ENCODE results near the gene TMEFF2. TPM values are rescaled to one million over a fixed set of nuclear protein-coding genes. Genes with fewer than 3 reads are reported as not detected.
"Not testable (repeated sequence)": the region's sequence is repeated elsewhere in the genome, so short reads cannot be mapped to it uniquely, and the experiment has no call there.

Gene TMEFF2
- polyA plus RNA-seq, 1 donor = 18.6 TPM

DNA sequence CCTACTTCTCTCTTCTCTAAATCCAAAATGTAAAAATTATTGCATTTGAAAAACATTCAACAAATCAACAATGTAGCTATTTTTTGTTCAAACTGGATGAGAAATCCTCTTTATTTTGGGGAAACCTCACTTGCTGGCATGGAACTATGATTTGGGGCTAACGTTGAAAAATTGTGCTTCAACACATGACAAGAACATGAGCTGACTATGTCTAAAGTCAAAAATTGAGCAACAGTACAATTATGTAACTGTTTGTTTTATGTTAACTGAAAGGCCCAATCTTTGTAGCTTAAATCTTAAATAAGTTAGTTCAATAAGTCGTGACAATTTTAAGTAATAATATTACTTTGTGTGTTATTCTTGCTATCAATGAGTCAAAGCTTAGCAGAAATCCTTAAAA lies 67.3 kb downstream of the TMEFF2 start:
- no peak for DNase-seq

DNA sequence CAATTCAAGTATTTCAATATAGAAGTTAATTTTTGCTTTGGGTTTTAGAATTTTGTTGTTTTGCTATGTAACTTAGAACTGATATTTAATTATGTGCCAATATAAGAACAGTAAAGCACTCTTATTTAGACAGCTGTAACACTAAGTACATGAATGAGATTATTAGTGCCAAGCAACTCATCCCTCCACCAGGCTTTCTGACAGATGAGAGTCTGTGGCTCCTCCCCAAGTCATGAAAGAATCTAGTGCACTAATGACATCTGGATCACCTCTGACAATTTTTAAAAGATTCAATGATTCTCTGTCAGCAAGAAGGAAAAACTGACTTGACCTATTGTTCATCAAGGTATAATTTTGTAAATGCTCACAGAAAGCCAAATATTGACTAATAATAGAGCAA lies 67.8 kb downstream of the TMEFF2 start:
- no peak for DNase-seq

DNA sequence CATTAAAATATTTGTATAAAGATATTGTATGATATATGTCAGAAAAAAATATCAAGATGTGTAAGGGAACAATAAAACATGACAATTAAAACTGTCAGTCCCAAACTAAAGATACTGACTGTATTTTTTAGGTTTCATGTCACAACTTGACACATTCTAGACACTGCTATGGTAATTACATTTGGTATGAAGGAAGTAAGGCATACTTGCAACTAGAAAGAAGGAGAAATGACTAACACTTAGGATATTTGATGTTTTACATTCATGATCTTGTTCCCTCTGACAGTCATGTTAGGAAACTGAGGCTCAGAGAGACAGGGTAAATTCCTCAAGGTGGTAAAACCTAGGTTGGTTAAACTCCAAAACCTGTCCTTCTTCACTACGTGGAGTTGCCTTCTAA lies 68.3 kb downstream of the TMEFF2 start:
- no peak for DNase-seq

DNA sequence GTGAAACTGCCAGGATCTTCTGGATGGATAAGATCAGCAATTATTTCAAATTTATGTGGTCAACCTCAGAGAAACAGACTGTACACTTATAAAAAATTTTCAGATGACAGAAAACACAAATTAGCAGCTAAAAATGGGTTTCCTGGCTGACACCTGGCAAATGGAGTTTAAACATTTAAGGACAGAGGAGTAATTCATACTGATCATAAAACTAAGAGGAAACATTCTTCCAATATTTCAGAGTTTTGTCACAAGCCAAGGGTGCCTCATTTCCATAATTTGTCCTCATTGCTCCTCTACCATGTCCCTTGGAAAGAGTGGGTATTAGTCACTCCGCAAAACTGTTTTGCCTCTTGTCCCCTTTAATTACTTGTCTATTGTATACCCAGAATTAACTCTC lies 70.2 kb downstream of the TMEFF2 start:
- DNase-seq = no peak

DNA sequence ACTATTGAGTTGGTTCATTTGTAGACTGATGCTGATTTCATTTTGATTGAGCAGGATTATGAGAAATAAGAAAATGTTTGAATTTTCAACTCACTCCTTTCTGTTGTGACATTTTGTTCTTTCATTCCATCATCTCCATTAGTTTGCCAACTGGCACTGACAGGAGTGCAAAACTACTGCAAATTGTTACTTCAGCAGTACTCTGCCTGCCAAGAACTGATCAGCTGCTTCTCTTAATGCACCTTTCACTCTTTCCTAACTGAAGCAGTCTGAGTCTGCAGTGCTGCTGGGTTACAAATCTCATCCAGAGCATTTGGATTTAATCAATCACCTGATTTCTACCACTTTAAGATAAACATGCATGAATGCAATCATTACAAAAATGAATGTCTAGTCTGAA lies 70.9 kb downstream of the TMEFF2 start:
- peak; percentile 75 for DNase-seq

DNA sequence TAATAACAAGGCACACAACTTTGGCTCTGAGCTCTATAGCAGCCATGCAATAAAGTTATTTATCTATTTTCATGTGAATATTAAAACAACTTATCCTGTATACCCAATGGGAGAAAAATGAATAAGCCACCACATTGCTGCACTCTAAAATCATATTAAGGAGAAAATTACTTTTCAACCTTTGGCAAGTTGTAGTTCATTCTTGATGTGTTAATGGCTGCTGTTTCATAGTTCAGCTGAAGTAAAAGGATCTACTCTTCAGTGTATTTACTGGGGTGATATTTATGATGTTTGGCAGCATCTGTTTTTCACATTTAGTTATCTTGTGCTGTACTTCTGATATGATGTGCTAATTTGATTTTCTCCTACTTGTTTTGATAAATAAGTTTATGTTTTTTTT lies 71.8 kb downstream of the TMEFF2 start:
- no peak for DNase-seq

DNA sequence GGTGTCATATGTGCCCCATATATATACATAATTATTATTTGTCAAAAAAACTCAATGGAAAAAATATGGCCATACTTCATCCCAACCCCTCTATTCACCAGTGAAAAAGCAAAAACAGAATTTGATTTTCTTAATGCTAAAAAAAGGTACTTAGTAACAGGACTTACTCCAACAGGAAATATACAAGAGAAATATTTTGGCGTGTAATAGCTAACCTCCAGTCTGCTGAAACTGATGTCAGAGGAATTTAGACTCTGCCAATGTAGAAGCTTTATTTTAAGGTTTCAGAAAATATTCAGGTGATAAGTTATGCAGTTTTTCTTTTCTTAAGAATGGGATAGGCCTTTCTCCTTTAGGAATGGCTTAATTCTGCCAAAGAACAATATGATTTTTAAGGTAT lies 72.6 kb downstream of the TMEFF2 start:
- DNase-seq = no peak

DNA sequence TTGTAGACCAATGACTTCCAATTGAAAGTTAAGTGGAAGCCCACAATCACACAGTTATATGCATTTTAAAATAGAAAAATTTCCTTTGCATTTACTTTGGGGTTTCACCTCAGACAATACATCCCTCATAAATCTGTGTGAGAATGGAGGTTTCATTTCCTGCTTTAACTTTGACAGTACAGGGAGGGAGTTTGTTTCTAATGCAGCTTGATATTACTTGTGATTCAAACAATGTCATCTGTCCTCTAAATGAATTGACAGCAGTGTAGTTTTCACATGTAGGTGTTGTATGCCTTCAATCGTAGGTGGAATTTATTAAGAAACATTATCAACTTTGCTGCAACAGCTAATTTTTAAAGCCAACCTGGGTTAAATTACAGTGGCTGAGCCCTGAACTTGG lies 75.2 kb downstream of the TMEFF2 start:
- DNase-seq = no peak

DNA sequence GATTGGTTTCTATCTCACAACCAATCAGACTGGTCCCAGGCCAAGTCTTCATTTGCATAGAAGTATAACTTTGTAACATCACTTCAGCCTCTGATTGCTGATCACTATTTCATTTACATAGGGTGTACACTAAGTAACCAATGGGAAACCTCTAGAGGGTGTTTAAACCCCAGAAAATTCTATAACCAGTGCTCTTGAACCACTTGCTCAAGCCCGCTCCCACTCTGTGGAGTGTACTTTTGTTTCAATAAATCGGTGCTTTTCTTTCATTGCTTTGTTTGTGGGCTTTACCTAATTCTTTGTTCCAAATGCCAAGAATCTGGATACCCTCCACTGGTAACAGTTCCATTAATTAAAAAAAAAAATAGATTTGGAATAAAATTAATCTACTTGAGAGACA lies 77.0 kb downstream of the TMEFF2 start:
- DNase-seq = no peak

DNA sequence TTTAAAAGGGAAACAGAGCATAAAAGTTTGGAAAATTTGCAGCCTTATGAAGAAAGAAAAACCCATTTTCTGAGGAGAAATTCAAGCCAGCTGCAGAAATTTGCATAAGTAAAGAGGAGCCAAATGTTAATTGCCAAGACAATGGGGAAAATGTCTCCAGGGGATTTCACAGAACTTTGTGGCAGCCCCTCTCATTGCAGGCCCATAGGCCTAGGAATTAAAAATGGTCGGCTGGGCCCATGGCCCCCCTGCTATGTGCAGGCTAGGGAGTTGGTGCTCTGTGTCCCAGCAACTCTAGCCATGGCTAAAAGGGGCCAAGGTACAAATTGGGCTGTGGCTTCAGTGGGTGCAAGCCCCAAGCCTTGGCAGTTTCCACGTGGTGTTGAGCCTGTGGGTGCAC lies 83.2 kb downstream of the TMEFF2 start:
- not testable (repeated sequence) for DNase-seq

DNA sequence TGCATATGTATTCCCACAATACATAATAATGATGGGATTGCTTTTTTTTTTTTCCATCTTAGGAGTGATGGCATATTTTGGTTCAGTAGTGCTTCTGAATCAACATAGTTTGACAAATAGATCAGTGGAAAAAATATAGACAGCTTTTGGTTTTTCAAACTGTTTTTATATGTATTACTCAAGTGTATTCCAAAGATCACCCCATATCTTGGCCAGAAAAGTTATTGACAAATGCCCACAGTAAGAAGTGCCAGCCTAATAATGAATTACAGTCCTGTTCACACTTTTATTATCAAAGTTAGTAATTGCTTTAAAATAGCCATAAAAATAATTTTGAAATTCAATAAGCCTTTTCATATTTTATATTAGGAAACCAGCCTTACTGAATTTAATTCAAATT lies 95.0 kb downstream of the TMEFF2 start:
- DNase-seq = no peak

DNA sequence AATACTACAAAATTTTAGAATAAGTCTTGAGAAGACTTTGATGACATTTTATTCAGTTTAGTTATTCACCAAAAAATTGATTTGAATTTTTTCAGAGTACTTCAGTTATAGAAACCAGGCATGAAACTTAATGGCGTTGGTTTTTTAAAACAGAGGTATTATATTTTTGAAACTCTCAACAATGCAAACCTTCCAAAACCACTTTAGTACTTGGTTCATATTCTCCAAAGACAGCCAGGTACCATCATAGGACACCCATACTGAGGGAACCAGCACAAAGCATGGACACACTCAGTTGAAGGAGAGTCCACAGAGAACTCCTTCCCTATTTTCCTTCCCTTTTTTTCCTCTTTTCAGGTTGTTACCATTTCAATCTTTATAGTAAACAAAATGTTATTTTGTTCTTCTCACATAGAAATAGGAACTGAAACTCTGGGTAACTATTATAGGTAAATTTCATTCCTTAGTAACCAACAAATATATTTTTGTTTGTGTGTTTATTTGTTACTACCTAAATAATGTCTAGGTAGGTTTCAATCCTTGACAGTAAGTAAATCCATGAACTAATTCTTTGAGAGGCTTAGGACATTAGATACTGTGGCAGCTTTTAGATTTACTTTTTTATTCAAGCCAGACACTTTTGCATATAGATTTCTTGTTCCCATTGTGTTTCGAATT lies 95.8 kb downstream of the TMEFF2 start:
- DNase-seq = no peak

DNA sequence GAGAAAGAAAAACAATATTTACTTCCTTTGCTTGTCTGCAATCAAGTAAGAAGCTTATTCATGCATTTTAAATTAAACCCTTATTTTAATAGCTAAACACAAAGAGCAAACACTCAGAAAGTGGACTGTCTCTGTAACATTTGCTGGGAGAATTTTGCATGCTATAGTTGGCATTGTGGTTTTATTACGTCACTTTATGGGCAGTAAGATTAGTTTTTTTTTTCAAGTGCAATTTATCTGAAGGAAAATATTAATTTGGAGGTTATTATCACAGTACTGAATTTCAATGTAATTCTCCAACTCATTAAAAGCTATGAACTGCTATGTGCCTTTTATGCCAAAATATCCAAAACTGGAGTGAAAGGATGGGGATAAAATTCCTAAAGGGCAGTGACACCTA lies 103.3 kb downstream of the TMEFF2 start:
- DNase-seq = no peak

DNA sequence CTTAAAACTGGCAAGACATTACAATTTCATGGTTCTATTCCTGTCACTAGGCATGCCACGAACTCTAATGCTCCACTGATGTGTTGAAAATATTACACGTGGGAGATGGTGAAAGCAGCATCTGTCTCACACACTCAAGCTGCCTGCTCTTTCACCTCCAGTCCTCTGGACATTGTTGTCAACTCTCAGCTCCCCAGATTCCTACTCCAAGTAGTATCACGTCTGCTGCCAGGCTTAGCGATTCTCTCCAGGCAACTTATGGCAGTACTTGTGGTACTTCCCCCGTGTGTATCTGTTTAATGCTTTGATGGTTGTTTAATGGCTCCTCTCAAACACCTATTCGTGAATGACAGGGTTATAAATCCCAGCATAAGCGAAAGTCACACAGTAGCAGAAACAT lies 103.8 kb downstream of the TMEFF2 start:
- no peak for DNase-seq

DNA sequence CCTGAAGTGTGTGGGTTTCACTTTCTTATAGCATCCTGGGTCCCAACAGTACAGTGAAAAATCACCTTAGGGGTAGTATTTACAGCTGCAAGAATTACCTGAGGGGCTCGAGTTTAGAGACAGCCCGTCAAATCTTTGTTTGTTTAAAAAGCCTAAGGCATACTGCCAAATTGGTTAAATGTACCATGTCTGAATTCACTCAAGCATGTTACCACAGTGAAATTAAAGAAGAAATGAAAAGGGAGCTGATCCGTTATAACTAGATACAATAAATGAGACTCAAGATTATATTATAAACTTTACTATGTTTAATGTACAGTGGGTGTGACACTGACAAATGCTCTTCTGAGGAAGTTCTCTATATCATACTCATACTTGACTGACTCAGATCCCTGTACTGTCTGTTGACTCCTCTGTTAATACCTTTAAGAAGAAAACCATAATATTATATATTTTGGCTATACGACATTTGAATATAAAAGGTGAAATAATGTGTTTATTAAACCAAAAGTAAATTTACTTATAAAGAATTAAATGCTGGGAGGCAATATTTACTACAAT lies 107.3 kb downstream of the TMEFF2 start:
- DNase-seq = no peak

DNA sequence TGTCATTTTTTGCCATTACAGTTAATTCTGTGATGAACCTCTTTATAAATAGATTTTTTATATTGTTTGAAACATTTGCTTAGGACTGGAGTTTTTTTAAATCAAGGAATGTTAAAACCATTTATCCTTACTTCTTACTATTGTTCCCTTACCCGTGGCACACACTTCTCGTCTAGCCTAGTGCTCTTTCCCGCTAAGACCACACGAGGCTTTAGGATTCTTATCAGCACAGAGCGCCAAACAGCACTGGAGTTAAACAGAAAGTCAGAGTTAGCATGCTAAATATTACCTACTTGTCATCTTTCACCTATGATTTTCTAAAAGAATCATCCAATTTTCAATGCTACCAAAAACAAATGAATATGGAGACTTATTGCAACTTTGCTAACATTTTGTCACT lies 112.6 kb downstream of the TMEFF2 start:
- no peak for DNase-seq

DNA sequence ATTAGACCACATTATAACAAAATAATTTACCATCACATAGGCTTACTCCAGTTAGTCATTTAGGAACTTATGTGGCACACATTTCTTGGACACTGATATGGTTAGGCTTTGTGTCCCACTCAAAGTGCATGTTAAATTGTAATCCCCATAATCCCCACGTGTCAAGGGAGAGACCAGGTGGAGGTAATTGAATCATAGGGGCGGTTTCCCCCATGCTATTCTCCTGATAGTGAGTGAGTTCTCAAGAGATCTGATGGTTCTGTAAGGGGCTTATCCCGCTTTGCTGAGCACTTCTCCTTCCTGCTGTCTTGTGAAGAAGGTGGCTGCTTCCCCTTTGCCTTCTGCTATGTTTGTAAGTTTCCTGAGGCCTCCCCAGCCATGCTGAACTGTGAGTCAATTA lies 114.6 kb downstream of the TMEFF2 start:
- not testable (repeated sequence) for DNase-seq

DNA sequence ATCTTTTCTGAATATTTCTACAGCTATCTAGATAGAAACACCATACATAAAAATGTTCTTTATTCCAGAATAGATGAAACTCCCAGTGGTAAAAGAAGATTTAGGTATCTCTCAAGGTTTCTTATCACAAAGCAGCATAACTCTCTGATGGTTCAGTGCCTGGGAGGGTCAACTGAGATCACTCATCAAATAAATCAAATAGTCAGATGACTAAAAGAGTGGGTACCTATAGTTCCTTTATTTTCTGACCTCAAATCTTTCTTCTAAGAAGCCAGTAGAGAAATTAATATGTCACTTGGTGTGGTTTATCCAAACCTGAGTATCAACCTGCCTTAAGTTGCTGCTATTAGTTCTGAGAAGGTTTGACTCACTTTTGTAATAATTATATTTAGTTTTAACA lies 120.9 kb downstream of the TMEFF2 start:
- DNase-seq = no peak

DNA sequence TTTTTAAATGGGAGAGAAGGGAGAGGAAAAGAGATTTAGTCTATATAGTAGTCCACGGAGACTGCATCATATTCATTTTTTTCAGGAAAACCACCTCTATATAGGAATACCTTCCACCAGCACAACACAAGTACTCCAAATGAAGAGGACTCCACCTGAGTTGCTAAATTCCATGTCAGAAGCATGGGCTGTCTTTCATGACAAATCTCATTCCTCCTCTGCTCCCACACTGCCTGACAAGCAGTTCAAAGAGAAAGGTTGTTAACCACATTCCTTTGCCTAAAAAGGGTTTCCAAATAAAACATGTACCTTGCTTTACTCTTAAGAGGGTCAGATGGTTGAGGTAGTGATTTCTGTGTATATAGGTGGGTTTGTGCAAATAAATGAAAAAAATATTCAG lies 122.0 kb downstream of the TMEFF2 start:
- no peak for DNase-seq

DNA sequence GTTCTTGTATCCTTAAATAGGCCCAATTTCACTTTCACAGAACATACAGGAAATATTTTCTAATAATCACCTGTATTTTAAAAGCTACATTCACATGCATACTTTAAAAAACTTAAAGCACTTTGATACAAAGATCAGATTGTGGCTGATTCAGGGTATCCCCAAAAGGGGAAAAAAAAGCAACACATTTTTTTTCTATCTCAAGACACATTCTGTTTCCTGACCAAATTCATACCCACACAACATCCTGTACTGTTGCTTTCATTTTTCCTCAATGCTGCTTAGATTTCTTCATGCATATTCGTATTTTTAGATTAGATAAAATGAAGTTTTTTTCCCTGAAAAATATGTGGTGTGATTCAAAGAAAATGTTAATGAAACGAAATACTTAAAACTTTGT lies 122.5 kb downstream of the TMEFF2 start:
- DNase-seq = no peak

DNA sequence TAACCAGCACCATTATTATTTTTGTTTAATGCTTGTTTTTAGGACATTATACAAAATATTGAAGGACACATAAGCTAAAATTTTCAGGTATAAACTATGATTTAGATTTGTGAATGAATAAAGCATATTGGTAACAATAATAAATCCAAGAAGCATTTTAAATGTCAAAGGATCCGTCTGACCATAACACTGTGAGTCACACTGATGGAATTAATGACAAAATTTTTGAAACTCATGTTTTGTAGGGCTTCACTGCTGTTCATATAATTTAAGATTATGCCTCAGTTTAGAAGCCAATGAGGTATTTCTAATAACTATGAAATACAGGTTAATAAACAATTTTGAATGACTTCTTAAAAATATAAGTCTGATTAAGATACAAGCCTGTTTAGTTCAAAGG lies 124.6 kb downstream of the TMEFF2 start:
- DNase-seq = no peak

DNA sequence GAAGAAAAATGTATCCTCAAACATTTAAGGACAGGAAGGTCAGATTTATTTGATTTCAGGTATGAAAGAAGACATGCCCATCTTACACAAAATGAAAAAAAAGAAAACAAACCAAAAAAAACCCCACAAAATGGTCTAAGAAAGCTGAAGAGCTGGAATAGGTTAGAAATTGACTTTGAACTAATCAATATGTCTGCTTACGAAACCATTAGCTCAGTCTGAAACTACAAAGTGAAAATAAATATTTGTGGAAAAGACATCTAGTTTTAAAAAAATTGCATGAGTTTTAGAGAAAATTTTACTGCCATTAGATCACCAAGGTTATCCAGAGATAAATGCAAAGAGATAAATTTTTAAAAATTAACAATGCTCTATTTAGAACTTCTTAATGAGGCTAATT lies 125.3 kb downstream of the TMEFF2 start:
- no peak for DNase-seq

DNA sequence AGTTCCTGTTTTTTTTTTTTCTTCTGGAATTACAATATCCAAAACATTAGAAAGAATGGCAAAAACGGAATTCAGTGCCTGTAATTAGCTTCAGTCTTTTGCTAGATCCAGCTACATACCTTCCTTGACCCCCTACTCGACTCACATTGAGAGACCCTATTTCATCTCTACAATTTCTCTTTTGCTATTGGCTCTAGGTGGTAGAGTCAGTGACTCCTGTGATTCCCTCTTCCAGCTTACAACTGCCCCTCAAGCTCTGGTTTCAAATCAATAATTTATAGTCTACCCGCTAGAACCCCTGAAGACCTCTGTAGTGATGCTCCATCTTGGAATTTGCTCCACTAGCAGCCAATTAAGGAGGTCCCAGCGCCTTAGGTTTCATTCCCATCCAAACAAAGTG lies 125.8 kb downstream of the TMEFF2 start:
- no peak for DNase-seq

DNA sequence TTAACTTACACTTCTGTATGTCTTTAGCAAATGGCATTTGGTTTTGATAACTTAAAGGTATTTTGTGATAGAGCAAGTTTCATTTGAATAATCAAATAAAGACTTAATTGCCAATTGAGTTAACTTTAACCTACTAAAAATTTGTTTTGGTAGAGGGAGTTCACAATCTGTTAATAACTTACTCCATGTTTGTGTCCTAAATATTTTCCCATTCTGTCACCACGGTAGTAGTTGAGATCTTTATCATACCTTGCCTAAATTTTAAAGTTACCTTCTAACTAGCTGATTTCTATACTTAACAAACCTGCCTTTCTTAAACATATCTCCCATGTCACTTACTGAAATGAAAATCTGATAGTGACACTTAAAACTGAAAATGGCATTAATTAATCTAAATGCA lies 127.1 kb downstream of the TMEFF2 start:
- no peak for DNase-seq

DNA sequence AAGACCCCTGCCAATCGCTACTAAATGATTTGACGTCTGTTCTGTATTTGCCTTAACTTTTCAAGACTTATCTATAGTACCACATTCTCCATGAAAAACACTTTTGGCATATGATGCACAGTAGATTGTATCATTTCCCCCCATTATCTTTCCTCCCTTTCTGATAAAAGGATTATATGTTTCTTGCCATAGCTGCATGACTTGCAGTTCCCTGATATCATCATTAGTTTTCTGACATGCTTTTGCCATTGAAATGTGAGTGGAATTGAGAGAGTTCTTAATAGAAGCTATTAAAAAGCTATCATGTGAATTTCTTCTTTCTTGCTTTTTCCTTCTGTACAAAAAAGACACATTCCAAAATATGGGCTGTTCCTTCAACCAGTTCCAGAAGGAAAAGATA lies 130.3 kb downstream of the TMEFF2 start:
- no peak for DNase-seq

Measured in hindlimb muscle (tissue), 1 donor.